GM21381 (cell line): ENCODE results near the gene CTSW.

ENCODE experiments used
- ATAC-seq: cut with Tn5 transposase; IDR thresholded peaks from one replicate; pipeline ENCODE4 v1.9.1; 2021; ENCODE audit warnings: mild to moderate bottlenecking, moderate library complexity; ENCODE audit not compliant: unreplicated experiment

Gene CTSW

DNA sequence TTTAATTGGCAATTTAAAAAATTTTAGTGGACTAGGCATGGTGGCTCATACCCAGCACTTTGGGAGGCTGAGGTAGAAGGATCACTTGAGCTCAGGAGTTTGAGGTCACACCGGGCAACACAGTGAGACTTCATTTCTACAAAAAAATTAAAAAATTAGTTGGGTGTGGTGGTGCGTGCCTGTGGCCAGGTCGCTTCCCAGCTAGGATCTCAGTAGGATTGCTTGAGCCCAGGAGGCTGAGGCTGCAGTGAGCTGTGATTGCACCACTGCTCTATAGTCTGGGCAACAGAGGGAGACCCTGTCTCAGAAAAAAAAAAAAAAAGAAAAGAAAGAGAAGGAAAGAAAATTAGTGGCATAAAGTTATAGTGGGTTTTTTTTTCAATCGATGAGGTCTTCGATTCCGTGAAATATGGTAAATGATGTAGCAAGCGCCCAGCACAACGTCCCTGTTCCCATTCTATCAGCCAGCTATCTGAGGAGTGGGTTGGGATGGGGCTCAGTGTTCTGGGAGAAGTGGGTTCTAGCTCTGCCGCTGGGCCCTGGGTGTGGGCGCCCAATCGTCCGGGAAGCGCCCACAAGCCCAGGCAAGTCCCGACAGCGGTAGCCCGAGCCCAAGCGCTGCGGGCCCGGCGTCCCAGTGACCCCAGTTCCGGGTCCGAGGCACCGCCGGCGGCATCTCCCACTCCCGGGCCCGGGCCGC, 19.2 kb downstream of the CTSW start:
- no peak for ATAC-seq

DNA sequence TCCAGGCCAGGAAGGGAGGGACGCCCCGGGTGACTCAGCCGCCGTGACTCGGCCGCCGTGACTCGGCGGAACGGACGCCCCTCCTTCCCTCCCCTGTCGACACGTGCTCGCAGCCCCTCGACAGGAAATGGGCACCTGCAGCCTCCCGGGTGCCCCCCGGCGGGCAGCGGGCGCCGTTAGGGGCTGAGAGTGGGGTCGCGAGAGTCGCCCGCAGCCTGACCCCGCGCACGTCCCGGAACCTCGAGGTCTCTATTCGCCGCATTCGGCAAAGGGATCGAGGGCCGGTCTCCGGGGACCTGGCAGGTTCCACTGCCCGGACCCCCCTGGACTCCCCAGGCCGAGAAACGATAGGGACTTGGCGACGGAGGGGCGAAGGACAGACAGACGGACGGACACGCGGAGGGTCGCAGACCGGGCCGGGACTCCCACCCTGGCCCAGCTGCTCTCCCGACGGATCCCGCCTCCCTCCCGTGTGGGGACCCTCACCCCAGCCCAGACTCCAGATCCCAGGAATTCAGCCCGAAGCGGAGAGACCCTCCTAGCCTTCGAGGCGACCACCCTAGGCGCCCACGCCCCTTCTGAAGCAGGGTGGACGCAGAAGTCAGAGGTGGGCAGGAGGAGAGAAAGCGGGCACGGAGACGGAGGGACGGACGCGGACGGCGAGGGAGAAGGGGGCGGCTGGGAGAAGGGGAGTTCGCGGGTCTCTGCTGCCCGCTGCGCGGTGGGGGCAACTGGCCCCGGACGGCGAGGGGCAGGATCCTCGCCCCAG, 19.9 kb downstream of the CTSW start:
- no peak for ATAC-seq

DNA sequence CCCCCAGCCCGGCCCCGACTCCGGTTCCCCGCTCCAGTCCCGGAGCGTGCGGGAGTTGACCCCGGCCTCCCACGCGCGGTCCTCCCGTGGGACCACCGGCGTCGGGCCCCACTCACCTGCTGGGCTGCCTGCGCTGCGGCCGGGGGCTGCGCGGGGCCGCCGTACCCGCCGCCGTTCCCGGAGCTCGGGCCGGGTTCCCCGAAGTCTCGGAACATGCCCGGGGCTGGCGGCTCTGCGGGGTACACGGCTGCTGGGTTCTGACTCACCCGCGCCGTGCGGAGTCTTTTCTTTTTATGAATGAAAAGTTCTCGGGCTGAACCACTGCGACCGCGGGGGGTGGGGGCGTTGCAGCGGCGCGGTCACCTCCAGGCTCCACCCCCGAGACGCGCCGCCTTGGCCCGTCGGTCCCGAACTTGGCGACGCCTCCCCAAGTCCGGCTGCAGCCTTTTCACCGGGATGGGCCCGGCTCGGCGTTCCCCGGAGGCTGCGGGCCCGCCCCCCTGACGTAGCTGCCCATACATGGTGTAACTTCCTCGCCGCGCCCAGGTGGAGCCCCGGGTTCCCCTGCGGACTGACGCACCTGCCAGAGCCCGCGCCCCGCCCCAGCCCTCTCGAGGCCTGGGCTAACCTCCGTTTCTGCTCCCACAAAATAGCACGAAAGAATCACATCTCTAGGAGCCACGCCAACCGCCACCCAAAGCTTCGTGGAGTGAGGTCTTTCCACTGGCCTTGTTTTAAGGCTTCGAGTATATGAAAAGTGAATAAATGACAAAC, 20.7 kb downstream of the CTSW start, which contains the start of gene FOSL1:
Gene FOSL1 (minus strand): TSS at position 264 of the 774 bp plus-strand sequence. CDS start 49 bp downstream, at position 215.
- peak; percentile 73 for ATAC-seq

DNA sequence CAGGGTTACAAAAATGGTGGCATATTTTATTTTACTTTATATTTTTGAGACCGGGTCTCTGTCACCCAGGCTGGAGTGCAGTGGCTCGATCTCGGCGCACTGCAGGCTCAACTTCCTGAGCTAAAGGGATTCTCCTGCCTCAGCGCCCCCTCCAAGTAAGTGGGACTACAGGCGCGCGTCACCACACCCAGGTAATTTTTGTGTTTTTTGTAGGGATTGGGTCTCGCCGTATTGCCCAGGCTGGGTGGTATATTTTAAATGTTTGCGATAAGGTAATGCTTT, 21.2 kb downstream of the CTSW start:
- ATAC-seq: no peak

GRCh38 chr11:65903068-65903481, 23.4 kb downstream of the CTSW start:
- no peak for ATAC-seq

DNA sequence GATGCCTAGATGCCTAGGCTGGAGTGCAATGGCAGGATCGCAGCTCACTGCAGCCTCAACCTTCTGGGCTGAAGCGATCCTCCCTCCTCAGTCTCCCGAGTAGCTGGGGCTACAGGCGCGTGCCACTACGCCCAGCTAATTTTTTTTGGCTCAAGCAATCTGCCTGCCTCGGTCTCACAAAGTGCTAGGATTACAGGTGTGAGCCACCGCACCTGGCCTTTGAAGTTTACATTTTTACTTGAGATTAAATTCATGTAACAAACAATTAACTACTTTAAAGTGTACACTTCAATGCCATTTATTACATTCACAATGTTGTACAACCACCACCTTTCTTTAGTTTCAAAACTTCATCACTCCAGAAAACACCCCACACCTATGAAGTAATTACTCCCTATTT, 24.1 kb downstream of the CTSW start:
- ATAC-seq: no peak

DNA sequence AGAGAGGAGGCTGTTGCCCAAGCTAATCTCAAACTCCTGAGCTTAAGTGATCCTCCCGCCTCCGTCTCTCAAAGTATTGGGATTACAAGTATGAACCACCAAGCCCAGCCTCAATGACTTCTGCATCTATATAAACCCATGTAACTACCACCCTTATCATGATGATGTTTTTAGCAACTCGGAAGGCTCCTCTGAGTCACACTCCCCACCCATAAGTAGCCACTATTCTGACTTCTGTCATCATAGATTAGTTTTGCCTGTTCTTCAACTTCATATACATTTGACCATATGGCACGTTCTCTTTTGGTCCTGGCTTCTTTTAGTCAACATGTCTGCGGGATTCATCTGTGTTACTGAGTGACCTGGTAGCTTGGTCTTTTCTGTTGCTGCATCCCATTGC, 27.0 kb downstream of the CTSW start:
- ATAC-seq: no peak

DNA sequence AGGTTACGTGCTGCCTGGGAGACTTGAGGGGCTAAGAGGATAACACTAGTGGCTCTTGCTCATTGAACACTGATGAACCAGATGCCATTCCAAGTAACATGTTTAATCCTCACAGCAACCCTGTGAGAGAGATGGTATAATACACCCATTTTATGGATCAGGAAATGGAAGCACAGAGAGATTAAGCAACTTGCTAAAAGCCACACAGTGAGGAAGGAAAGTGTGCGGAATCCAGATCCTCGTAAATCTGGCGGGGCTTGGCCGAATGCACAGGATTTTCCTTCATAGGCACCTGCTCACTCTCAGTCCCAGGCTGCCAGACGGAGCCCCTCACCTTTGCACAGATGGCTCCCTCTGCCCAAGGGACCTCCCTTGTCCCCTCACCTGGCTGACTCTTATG, 28.2 kb downstream of the CTSW start:
- no peak for ATAC-seq

DNA sequence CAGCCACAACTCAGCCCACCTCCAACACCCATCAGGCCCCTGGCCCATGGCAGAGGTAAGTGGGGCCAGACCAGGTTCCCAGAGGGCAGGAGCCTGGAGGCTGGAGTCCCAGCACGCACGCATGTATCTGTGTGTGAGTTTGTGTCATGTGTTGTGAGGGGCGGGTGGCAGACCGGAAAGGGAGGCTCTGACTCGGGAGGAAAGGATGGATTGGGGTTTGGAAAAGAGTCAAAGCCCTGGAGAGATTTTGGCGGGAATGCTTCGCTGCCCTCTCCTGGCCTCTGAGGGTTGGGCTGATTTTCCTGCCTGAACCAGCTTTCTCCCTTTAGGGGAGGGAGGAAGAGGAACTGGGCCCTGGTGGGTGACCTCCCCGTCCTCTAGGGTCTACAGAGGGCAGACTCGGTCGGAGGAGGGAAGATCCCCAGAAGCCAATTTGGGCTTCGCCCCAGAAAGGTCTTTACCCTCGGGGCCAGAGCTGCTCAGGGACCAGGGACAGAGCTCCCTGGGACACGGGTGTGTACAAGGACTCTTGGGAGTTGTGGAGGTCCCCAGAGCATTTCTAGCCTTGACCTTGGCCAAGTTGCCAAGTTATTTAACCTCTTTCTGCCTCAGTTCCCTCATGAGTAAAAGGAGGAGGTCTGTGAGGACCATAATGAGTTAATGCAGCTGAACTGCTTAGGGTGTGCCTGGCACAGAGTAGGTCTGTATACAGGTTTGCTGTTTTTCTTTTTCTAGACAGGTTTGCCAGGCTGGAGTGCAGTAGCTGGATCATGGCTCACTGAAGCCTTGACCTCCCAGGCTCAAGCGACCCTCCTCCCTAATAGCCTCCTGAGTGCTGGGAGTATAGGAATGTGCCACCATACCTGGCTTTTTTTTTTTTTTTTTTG, 32.3 kb downstream of the CTSW start:
- ATAC-seq: no peak

DNA sequence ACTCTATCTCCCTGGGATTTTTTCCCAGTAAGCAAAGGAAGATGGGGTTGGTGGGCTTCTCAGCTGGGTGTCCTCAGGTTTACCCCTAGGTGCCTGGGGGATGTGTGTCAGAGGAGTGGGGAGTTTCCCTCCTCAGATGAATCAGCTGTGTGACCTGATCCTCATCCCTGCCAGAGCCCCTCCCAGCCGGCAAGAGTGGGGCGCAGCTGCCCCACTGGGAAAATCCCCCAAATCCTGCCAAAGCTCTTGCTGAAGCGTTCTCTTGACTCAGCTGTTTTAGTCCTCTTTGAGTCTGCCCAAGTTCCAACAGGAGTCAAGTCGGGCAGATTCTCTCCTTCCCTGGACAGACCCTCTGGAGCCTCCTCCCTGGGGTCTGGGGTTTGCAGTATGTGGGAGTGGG, 33.2 kb downstream of the CTSW start:
- ATAC-seq: no peak

- no peak for ATAC-seq
These were observed 35.6 kb downstream of the CTSW start for GRCh38 chr11:65915101-65915820.

- ATAC-seq: no peak
These were observed 36.2 kb downstream of the CTSW start for GRCh38 chr11:65915821-65916251.

DNA sequence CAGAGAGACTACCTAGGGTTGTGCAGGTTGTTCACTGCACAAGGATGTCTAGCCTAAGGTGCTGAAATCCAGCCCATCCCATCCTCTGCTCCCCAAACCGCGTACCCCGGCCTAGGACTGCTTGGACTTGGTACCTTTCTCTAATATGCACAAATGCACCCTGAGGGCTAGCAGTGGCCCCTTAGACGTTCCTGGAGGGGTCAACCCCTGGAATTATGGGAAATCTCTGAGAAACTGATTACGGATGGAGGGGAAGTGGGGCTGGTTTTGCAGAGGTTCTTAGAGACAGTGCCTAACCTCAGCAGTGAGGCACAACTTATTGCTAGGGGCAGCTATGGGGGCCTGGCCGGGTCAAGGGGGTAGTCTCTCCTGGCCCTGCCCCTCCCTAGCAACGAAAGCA, 36.8 kb downstream of the CTSW start:
- no peak for ATAC-seq

GRCh38 chr11:65917077-65917433, 37.4 kb downstream of the CTSW start:
- no peak for ATAC-seq

DNA sequence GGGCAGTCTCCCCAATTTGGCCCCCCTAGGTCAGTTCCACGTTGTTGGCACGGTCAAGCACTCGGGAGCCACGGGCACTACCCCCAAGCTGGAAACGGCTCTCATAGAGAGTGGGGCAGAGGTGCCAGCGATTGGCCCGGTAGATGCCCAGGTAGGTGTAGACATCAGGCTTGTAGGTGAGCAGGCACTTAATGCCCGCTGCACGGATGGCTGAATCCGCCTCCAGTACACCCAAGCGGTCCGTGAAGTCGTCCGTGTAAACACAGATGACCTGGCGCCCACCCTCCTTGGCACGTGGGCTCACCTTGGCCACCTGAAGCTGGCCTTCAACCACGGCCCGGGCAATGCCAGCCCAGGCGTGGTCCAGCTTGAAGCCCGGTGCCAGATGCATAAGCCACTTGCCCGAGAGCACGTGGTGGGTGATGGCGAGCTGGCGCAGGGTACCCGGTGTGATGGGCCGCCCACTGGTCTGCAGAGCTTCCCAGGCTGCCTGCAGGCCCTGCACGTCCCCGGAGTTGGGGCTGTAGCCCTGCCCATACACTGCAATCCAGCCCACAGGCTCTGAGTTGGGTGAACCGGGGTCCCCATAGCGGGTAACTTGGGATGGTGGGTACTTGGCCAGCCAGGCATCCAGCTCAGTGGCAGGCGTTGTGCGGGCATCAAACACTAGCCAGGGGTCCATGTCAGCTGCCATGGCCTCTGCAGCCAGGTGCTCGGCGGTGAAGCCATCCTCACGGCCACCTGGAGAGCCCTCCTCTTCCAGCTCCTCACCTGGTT, 38.0 kb downstream of the CTSW start:
- ATAC-seq: no peak

- peak; percentile 44 for ATAC-seq
These were observed 38.8 kb downstream of the CTSW start, which contains the start of gene C11orf68 for GRCh38 chr11:65918211-65919140. Gene C11orf68 (minus strand): TSS chr11:65919062. CDS start chr11:65919031, 31 bp downstream.

DNA sequence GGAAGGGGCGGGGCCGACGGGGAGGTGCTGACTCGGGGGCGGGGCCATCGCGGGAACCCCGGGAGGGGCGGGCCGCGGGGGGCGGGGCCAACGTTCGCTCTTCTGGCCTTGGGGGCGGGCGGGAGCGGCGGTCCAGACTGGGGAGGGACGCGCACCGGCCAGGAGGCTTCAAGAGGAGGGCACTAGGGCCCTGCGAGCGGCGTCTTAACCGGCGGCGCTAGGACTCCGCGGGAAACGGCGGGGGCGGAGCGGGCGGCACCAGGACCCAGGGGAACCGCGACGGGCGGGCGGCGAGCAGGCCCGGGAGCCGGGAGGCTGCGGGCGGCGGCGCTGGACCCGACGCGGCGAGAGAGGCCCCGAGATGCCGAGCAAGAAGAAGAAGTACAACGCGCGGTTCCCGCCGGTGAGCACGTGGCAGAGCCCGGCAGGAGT, 39.5 kb downstream of the CTSW start, which contains the start of gene DRAP1:
Gene DRAP1 (plus strand): TSS at position 286 of the 432 bp plus-strand sequence. CDS start 76 bp downstream, at position 362.
- ATAC-seq: peak; percentile 74
